Stimulated activated effector memory CD8-positive, alpha-beta T cell treated with anti-CD3 and anti-CD28 coated beads, Interleukin-12 subunit alpha, Interleukin-12 subunit beta, amount 100 ng/mL, for 72 hours (primary cell): ENCODE measurements around the gene HOATZ.
A peak's percentile ranks its signal among the peaks of the same experiment; 100 is the strongest.

Source experiments
- ATAC-seq: fragments of 150-1000 bp; cut with Tn5 transposase; 2 replicates; pipeline ENCODE4 v1.10.0; 2021
- DNase-seq, 2 donors: peaks; one replicate each; pipeline ENCODE4 v3.0.0; 2021 to 2022; ENCODE audit warnings: low spot score in 2 of 2
- H3K27ac Mint-ChIP-seq: one replicate; pipeline ENCODE4 v1.8.0; 2022; ENCODE audit warnings: mild to moderate bottlenecking, mixed read lengths
- H3K36me3 Mint-ChIP-seq: one replicate; pipeline ENCODE4 v1.8.0; 2022; ENCODE audit warnings: mild to moderate bottlenecking, mixed read lengths
- H3K4me1 Mint-ChIP-seq: one replicate; pipeline ENCODE4 v1.8.0; 2022; ENCODE audit warnings: mixed read lengths
- H3K4me3 Mint-ChIP-seq: one replicate; pipeline ENCODE4 v1.8.0; 2022; ENCODE audit warnings: mild to moderate bottlenecking, mixed read lengths
- H3K9me3 Mint-ChIP-seq: one replicate; pipeline ENCODE4 v1.8.0; 2022; ENCODE audit warnings: mixed read lengths

Gene HOATZ

DNA sequence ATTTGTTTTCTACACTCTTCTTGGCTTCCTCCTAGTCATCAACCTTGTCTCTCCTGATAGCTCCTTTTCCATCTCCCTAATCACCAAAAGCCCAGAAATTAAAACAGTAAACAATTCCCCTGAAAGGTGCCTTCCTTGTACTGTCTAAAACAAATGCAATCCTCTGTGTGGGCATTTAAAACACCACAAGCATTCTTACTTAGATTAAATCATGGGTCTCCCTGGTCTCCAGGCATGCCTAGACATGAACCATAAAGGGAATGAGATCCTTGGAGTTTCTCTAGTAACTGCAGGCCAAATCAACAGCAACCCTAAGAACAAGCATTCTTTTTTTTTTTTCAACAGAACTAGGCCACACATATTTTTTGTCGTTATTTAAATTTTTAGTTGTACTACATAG, 4.3 kb upstream of the HOATZ start:
- ATAC-seq (no peak), DNase-seq (no peak)
- Mint-ChIP-seq H3K4me3 (no peak overlapping the region), H3K4me1 (no peaks in the 10 kb centered on the region), H3K27ac (no peak overlapping the region), H3K36me3 (no peaks in the 10 kb centered on the region), H3K9me3 (no peaks in the 10 kb centered on the region)

- Mint-ChIP-seq H3K27ac (no peak within 1 kb of the TSS), H3K4me3 (peak within 1 kb of the TSS; percentile 62), H3K9me3 (no peaks in the 10 kb centered on the region), H3K4me1 (no peaks in the 10 kb centered on the region), H3K36me3 (no peaks in the 10 kb centered on the region)
- DNase-seq (peak in 1 of 2 donors; percentile 52), ATAC-seq (peak; percentile 66)
These were observed 2.0 kb upstream of the HOATZ start, which contains the start of gene BTG4 for GRCh38 chr11:111512296-111513239. BTG4 (minus strand) TSS chr11:111512386; CDS start chr11:111498776, 13,610 bp downstream.

DNA sequence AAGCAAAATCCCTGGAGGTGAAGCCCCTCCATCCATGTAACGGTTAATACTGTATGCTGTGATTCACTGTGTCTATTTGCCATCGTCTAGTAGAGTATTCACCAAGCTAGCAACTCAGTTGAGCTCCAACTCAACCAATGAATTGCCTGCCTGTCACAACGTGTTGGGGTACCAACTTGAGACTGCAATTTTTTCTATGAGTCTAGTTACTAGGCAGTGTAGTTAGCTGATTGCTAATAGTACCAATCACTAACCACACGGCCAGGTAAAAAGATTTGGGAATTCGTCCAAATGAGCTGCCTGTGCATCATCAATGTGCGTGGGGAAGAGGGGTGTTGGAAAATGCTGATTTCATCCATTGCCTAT, 1.4 kb upstream of the HOATZ start:
- Mint-ChIP-seq H3K27ac (no peak overlapping the region), H3K4me3 (peak overlapping the region; percentile 62), H3K36me3 (no peaks in the 10 kb centered on the region), H3K4me1 (no peaks in the 10 kb centered on the region), H3K9me3 (no peaks in the 10 kb centered on the region)
- DNase-seq (no peak), ATAC-seq (peak; percentile 51)

DNA sequence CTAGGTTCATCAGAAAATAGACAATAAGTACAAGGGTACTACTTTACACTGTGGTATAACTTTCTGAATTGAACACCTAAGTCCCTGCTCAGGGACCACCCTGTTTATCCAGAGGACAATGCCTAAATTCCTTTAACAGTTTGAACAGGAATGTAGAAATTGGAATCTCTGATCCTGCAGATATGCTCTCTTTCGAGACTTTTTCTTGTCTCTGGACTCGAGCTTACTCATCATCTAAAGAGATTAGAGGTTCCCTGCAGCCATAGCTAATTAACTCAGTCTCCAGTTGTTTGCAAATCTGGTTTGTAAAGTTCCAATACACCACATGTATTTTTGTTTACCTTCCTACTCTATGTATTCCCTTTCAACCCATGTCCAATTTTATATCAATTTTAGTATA, 1.0 kb downstream of the HOATZ start:
- Mint-ChIP-seq H3K4me1 (no peaks in the 10 kb centered on the region), H3K4me3 (no peak overlapping the region), H3K36me3 (no peaks in the 10 kb centered on the region), H3K9me3 (no peaks in the 10 kb centered on the region), H3K27ac (no peak overlapping the region)
- DNase-seq (no peak), ATAC-seq (no peak)

GRCh38 chr11:111518668-111519067, 4.1 kb downstream of the HOATZ start:
- Mint-ChIP-seq H3K4me1 (no peaks in the 10 kb centered on the region), H3K9me3 (no peaks in the 10 kb centered on the region), H3K36me3 (no peaks in the 10 kb centered on the region), H3K27ac (no peak overlapping the region), H3K4me3 (no peak overlapping the region)
- DNase-seq (no peak), ATAC-seq (no peak)

GRCh38 chr11:111520560-111520959, 6.0 kb downstream of the HOATZ start:
- ATAC-seq (no peak), DNase-seq (no peak)
- Mint-ChIP-seq H3K9me3 (no peaks in the 10 kb centered on the region), H3K36me3 (no peaks in the 10 kb centered on the region), H3K4me1 (peaks cover 1% of the 10 kb centered on the region), H3K27ac (no peak overlapping the region), H3K4me3 (no peak overlapping the region)

- no peak overlapping the region for H3K4me3 Mint-ChIP-seq
- H3K36me3 Mint-ChIP-seq, result no peaks in the 10 kb centered on the region
- H3K9me3 Mint-ChIP-seq, result no peaks in the 10 kb centered on the region
- no peak for DNase-seq
- no peak for ATAC-seq
- H3K27ac Mint-ChIP-seq, result no peak overlapping the region
- H3K4me1 Mint-ChIP-seq, result peaks cover 7% of the 10 kb centered on the region
These were observed 6.6 kb downstream of the HOATZ start for GRCh38 chr11:111521135-111521534.

GRCh38 chr11:111522426-111522825, 7.8 kb downstream of the HOATZ start:
- ATAC-seq, result no peak
- no peak overlapping the region for H3K27ac Mint-ChIP-seq
- H3K36me3 Mint-ChIP-seq, result no peaks in the 10 kb centered on the region
- no peaks in the 10 kb centered on the region for H3K9me3 Mint-ChIP-seq
- peaks cover 12% of the 10 kb centered on the region for H3K4me1 Mint-ChIP-seq
- no peak for DNase-seq
- no peak overlapping the region for H3K4me3 Mint-ChIP-seq

- H3K36me3 Mint-ChIP-seq, result no peaks in the 10 kb centered on the region
- no peak for DNase-seq
- H3K4me3 Mint-ChIP-seq, result no peak overlapping the region
- no peak overlapping the region for H3K27ac Mint-ChIP-seq
- no peaks in the 10 kb centered on the region for H3K9me3 Mint-ChIP-seq
- peaks cover 12% of the 10 kb centered on the region for H3K4me1 Mint-ChIP-seq
- peak; percentile 89 for ATAC-seq
These were observed 8.8 kb downstream of the HOATZ start for GRCh38 chr11:111523343-111523742.

- ATAC-seq (no peak), DNase-seq (no peak)
- H3K36me3 Mint-ChIP-seq, result no peaks in the 10 kb centered on the region
- no peak overlapping the region for H3K27ac Mint-ChIP-seq
- H3K4me1 Mint-ChIP-seq, result peaks cover 19% of the 10 kb centered on the region
- no peak overlapping the region for H3K4me3 Mint-ChIP-seq
- no peaks in the 10 kb centered on the region for H3K9me3 Mint-ChIP-seq
These were observed 9.5 kb downstream of the HOATZ start for GRCh38 chr11:111524056-111524455.

DNA sequence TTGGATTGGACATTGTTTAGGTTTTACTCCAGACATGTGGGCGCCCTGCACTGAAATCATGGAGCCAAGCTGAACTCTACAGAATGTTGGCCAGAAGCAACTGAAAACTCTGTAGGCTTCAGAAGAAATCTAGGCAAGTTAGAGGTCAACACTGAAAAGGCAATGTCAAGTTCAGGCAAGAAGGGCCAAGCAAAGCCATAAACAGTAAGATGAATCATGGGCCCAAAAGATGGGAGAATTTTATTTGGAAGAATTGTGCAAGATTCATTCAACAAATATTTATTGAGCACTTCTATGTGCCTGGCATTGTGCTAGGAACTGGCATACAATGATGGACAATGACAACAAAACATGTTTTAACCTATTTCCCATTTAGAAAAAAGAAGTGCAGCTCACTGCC, 10.9 kb downstream of the HOATZ start:
- Mint-ChIP-seq H3K4me1 (peaks cover 21% of the 10 kb centered on the region), H3K36me3 (no peaks in the 10 kb centered on the region), H3K27ac (no peak overlapping the region)

GRCh38 chr11:111526501-111526900, 11.9 kb downstream of the HOATZ start:
- Mint-ChIP-seq H3K4me3 (no peak overlapping the region), H3K36me3 (no peaks in the 10 kb centered on the region), H3K4me1 (peaks cover 27% of the 10 kb centered on the region), H3K27ac (no peak overlapping the region), H3K9me3 (no peaks in the 10 kb centered on the region)
- DNase-seq, result no peak
- peak; percentile 88 for ATAC-seq

More for the DNA sequence above, 10.9 kb downstream of the HOATZ start:
- ATAC-seq (no peak), DNase-seq (no peak)
- Mint-ChIP-seq H3K4me3 (no peak overlapping the region), H3K9me3 (no peaks in the 10 kb centered on the region)

- no peak overlapping the region for H3K27ac Mint-ChIP-seq
- no peaks in the 10 kb centered on the region for H3K9me3 Mint-ChIP-seq
These were observed 12.7 kb downstream of the HOATZ start for GRCh38 chr11:111527279-111527678.

DNA sequence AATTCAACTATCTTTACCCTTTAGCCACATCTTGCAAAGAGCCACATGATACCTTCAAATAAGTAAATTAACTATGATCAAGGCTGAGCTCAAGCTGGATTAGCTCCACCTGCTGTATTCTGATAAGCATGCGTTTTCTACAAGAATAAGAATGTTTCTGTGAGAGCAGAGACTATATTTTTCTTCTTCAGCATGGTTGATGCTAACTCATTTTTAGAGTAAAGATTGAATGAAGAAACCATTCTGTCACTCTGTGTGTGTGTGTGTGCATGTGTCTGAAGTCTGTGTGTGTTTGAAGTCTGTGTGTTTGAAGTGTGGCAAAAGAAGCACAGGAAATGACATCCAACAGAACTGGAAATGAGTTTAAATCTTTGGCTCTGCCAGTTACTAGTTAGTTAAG, 14.0 kb downstream of the HOATZ start:
- Mint-ChIP-seq H3K36me3 (no peaks in the 10 kb centered on the region), H3K9me3 (no peaks in the 10 kb centered on the region), H3K27ac (peak overlapping the region; percentile 14), H3K4me3 (no peak overlapping the region), H3K4me1 (peaks cover 36% of the 10 kb centered on the region)
- no peak for DNase-seq
- ATAC-seq, result no peak

More at GRCh38 chr11:111527279-111527678, 12.7 kb downstream of the HOATZ start:
- H3K4me1 Mint-ChIP-seq, result peaks cover 34% of the 10 kb centered on the region
- H3K4me3 Mint-ChIP-seq, result no peak overlapping the region
- H3K36me3 Mint-ChIP-seq, result no peaks in the 10 kb centered on the region
- DNase-seq, result no peak
- no peak for ATAC-seq

DNA sequence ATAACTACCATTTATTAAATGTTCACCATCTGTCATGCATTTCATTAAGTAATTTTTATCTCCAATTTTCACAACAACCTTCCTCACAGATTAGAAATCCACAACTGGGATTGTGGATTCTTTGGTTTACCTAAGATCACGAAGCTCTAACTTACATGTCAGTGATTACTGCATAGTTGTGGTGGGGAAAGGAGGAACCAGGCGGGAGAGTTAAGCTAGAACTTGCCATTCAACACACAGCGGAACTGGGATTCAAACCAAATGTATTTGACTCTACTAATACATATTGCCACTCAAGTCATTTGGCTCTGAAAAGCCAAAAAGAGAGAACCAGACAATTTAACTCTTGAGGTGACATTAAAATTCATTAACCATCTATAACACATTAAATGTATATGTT, 15.5 kb downstream of the HOATZ start:
- Mint-ChIP-seq H3K27ac (no peak overlapping the region), H3K4me3 (no peak overlapping the region), H3K36me3 (no peaks in the 10 kb centered on the region), H3K4me1 (peaks cover 36% of the 10 kb centered on the region), H3K9me3 (no peaks in the 10 kb centered on the region)
- DNase-seq, result no peak
- ATAC-seq, result no peak

DNA sequence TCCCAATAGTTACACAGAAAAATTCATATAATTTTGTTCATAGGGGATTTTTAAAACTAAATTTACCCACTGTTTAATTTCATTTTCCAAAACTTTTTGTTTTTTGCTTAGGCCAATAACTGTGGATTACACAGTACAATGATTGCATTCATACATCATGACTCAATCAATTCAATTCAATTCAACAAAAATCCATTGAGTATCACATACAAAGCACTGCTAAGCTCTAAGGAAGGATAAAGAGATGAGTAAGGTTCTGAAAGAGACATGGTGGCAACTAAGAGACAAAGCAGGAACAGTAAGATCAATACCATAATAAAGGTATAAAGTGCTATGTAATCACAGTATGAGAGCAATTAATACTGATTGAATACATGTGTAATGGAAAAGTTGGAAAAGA, 16.6 kb downstream of the HOATZ start:
- peaks cover 29% of the 10 kb centered on the region for H3K4me1 Mint-ChIP-seq
- ATAC-seq, result peak; percentile 50
- DNase-seq, result no peak
- H3K36me3 Mint-ChIP-seq, result no peaks in the 10 kb centered on the region
- no peak overlapping the region for H3K4me3 Mint-ChIP-seq
- no peaks in the 10 kb centered on the region for H3K9me3 Mint-ChIP-seq
- no peak overlapping the region for H3K27ac Mint-ChIP-seq
